Esophagus squamous epithelium (tissue), 4 donors: ENCODE data around the gene CELSR1.

Source experiments
- CTCF ChIP-seq, 6 experiments: fragments of 450-650 bp in 4 of 6; fragments of 200-600 bp in 2 of 6; sonication (generic) in 2 of 6; IDR thresholded peaks; one replicate each; pipeline ENCODE4 v1.5.1; 2016 to 2019; ENCODE audit warnings: antibody characterized with exemption in 6 of 6, mild to moderate bottlenecking in 4 of 6, moderate library complexity in 4 of 6
- POLR2A ChIP-seq, 4 donors: fragments of 450-650 bp; IDR thresholded peaks; one replicate each; pipeline ENCODE4 v1.6.1; 2017; ENCODE audit warnings: antibody characterized with exemption in 4 of 4, mild to moderate bottlenecking in 4 of 4, moderate library complexity in 3 of 4

GRCh38 chr22:46460857-46461256 is 76.6 kb downstream of the CELSR1 start:
- TF ChIP-seq POLR2A (IDR thresholded peaks at IDR 0.05) (no peak), CTCF (IDR thresholded peaks at IDR 0.05) (no peak)
